ENCODE results near the gene CERT1.

The CERT1 gene

GRCh38 chr5:75363726-75364495, 147.5 kb downstream of the CERT1 start:
- H3K4me3 ChIP-seq (ENCODE audit: low read depth in 1 of 2, low read length in 2 of 2) = no peak overlapping the region
- H2AFZ ChIP-seq (ENCODE audit: low read depth, low read length) = no peak overlapping the region
- H3K36me3 ChIP-seq (ENCODE audit: insufficient read depth, low read length) = peaks cover 43% of the 10 kb centered on the region
- H3K27ac ChIP-seq (ENCODE audit: low read length) = no peak overlapping the region
- DNase-seq (no peak), ATAC-seq (ENCODE audit: insufficient read depth, low read depth) (peak; percentile 24; the same call in 2 of the 3 replicates)
- H3K79me2 ChIP-seq (ENCODE audit: insufficient read depth, low read length) = no peaks in the 10 kb centered on the region
- TF ChIP-seq CTCF (IDR thresholded peaks at IDR 0.05; ENCODE audit: borderline replicate concordance, extremely low read depth, low read length, poor library complexity, severe bottlenecking) (no peak), EZH2 (IDR thresholded peaks at IDR 0.05; ENCODE audit: borderline replicate concordance, low read depth, low read length, severe bottlenecking) (no peak)
- no peak overlapping the region for H3K9ac ChIP-seq (ENCODE audit: low read depth, low read length)
- no peak overlapping the region for H3K4me2 ChIP-seq (ENCODE audit: insufficient read depth, low read length)
- H4K20me1 ChIP-seq (ENCODE audit: insufficient read depth, low read length) = peaks cover 4% of the 10 kb centered on the region; the same call in 1 of the 2 replicates
- no peaks in the 10 kb centered on the region for H3K4me1 ChIP-seq (ENCODE audit: insufficient read depth, low read length)
- H3K9me3 ChIP-seq (ENCODE audit: insufficient read depth, low read length, severe bottlenecking) = no peaks in the 10 kb centered on the region
- no peaks in the 10 kb centered on the region for H3K27me3 ChIP-seq (ENCODE audit: insufficient read depth, low read length, poor library complexity)

- no peaks in the 10 kb centered on the region for H3K27me3 ChIP-seq (ENCODE audit: insufficient read depth, low read length, poor library complexity)
- no peak overlapping the region for H3K9ac ChIP-seq (ENCODE audit: low read depth, low read length)
- no peak for DNase-seq
- H3K4me3 ChIP-seq (ENCODE audit: low read depth in 1 of 2, low read length in 2 of 2) = no peak overlapping the region
- no peaks in the 10 kb centered on the region for H3K79me2 ChIP-seq (ENCODE audit: insufficient read depth, low read length)
- TF ChIP-seq EZH2 (IDR thresholded peaks at IDR 0.05; ENCODE audit: borderline replicate concordance, low read depth, low read length, severe bottlenecking) (no peak), CTCF (IDR thresholded peaks at IDR 0.05; ENCODE audit: borderline replicate concordance, extremely low read depth, low read length, poor library complexity, severe bottlenecking) (no peak)
- H3K9me3 ChIP-seq (ENCODE audit: insufficient read depth, low read length, severe bottlenecking) = no peaks in the 10 kb centered on the region
- peak; percentile 15; the same call in 1 of the 3 replicates for ATAC-seq (ENCODE audit: insufficient read depth, low read depth)
- no peak overlapping the region for H2AFZ ChIP-seq (ENCODE audit: low read depth, low read length)
- H3K4me1 ChIP-seq (ENCODE audit: insufficient read depth, low read length) = no peaks in the 10 kb centered on the region
- no peak overlapping the region for H3K27ac ChIP-seq (ENCODE audit: low read length)
- peaks cover 51% of the 10 kb centered on the region for H3K36me3 ChIP-seq (ENCODE audit: insufficient read depth, low read length)
- H3K4me2 ChIP-seq (ENCODE audit: insufficient read depth, low read length) = no peak overlapping the region
- peaks cover 4% of the 10 kb centered on the region; the same call in 1 of the 2 replicates for H4K20me1 ChIP-seq (ENCODE audit: insufficient read depth, low read length)
Measured at GRCh38 chr5:75363111-75363510, 148.3 kb downstream of the CERT1 start.

- H4K20me1 ChIP-seq (ENCODE audit: insufficient read depth, low read length) = peaks cover 4% of the 10 kb centered on the region
- no peak for ATAC-seq (ENCODE audit: insufficient read depth, low read depth)
- H3K4me1 ChIP-seq (ENCODE audit: insufficient read depth, low read length) = no peaks in the 10 kb centered on the region
Measured at GRCh38 chr5:75362474-75362975, 148.9 kb downstream of the CERT1 start.

More at GRCh38 chr5:75362474-75362975, 148.9 kb downstream of the CERT1 start:
- no peaks in the 10 kb centered on the region for H3K27me3 ChIP-seq (ENCODE audit: insufficient read depth, low read length, poor library complexity)
- H3K27ac ChIP-seq (ENCODE audit: low read length) = no peak overlapping the region
- no peaks in the 10 kb centered on the region for H3K9me3 ChIP-seq (ENCODE audit: insufficient read depth, low read length, severe bottlenecking)
- no peak overlapping the region for H3K4me2 ChIP-seq (ENCODE audit: insufficient read depth, low read length)
- H3K36me3 ChIP-seq (ENCODE audit: insufficient read depth, low read length) = peaks cover 57% of the 10 kb centered on the region
- no peaks in the 10 kb centered on the region for H3K79me2 ChIP-seq (ENCODE audit: insufficient read depth, low read length)
- no peak overlapping the region for H3K9ac ChIP-seq (ENCODE audit: low read depth, low read length)
- TF ChIP-seq CTCF (IDR thresholded peaks at IDR 0.05; ENCODE audit: borderline replicate concordance, extremely low read depth, low read length, poor library complexity, severe bottlenecking) (no peak), EZH2 (IDR thresholded peaks at IDR 0.05; ENCODE audit: borderline replicate concordance, low read depth, low read length, severe bottlenecking) (no peak)
- H2AFZ ChIP-seq (ENCODE audit: low read depth, low read length) = no peak overlapping the region
- DNase-seq = no peak
- H3K4me3 ChIP-seq (ENCODE audit: low read depth in 1 of 2, low read length in 2 of 2) = no peak overlapping the region

Data from DND-41 (cell line).